ENCODE measurements around the gene GALK1. TPM values are rescaled to one million over a fixed set of nuclear protein-coding genes. Genes with fewer than 3 reads are reported as not detected.
A peak's percentile ranks its signal among the peaks of the same experiment; 100 is the strongest.

GALK1 gene
- total and polyA plus RNA-seq, 9 of the 15 experiments (the other 6 are each of a cell fraction or from before 2014, with no cell fraction given), result 0.45 to 51.6 (median 17.4) TPM

- no peak for TF ChIP-seq E2F6 (IDR thresholded peaks at IDR 0.05; ENCODE audit: borderline replicate concordance in 1 of 2, extremely low read depth in 1 of 2, insufficient read depth in 1 of 2, insufficient read length in 1 of 2, low read depth in 1 of 2, low read length in 1 of 2, poor library complexity in 1 of 2, severe bottlenecking in 1 of 2)
These were observed 12.6 kb downstream of the GALK1 start (continued) for GRCh38 chr17:75752405-75752709.

GRCh38 chr17:75751676-75752404 is 13.2 kb downstream of the GALK1 start:
- intact Hi-C loops (cut with micrococcal nuclease) (loop anchor here (5.0 to 10.0 kb wide), 2 partner anchors 235 to 253 kb away; partner anchors contain the start of genes CASKIN2, CDK3 and TSEN54), in situ Hi-C loops (cut with MboI) (no loop called here)
- no peaks in the 10 kb centered on the region for H3K27me3 ChIP-seq (ENCODE audit: control insufficient read depth in 2 of 2, insufficient read depth in 2 of 2, low read length in 2 of 2)
- DNase-seq (ENCODE audit: extremely low read depth in 1 of 4, low spot score in 3 of 4) (no peak), ATAC-seq (no peak), FAIRE-seq (no peak)
- ChIA-PET CTCF (ENCODE audit: low intra/inter-chr PET ratio) (interaction anchor here (1.0 to 1.2 kb wide), 2 partner anchors 77 to 119 kb away, joined by 3 to 5 read pairs; partner anchors contain the start of gene SMIM5), POLR2A (interaction anchor here (0.6 to 14.7 kb wide), 6 partner anchors 12 to 68 kb away, joined by 3 to 464 read pairs (median 4); a partner anchor contains a TSS)
- no TSS peak for BruUV-seq (replicated peaks)
- WGBS (ENCODE audit: insufficient coverage, low coverage, missing lambda C conversion rate), result 68% methylated on average over 16 of the region's 24 CpGs
- H3K4me2 ChIP-seq (ENCODE audit: insufficient read depth, low read length), result no peak overlapping the region
- H3K27ac ChIP-seq (ENCODE audit: extremely low read depth, low read depth, low read length), result no peak overlapping the region
- no peak overlapping the region for H2AFZ ChIP-seq (ENCODE audit: low read depth, low read length)
- H3K4me1 ChIP-seq (replicated peaks in 1 of 2; ENCODE audit: control insufficient read depth in 2 of 2, insufficient read depth in 2 of 2, low read length in 2 of 2), result peaks cover 13 to 66% of the 10 kb centered on the region in 2 experiments
- H3K9ac ChIP-seq (ENCODE audit: insufficient read depth in 1 of 2, low read depth in 2 of 2, low read length in 2 of 2), result no peak overlapping the region
- TF ChIP-seq ZBTB33 (CRISPR knock-in tag; IDR thresholded peaks at IDR 0.05) (peak; percentile 89), HOXB6 (CRISPR knock-in tag; IDR thresholded peaks at IDR 0.05; ENCODE audit: borderline replicate concordance) (no peak)
- H3K9me1 ChIP-seq (ENCODE audit: control insufficient read depth, insufficient read depth, low read length), result no peaks in the 10 kb centered on the region
- no peaks in the 10 kb centered on the region for H4K20me1 ChIP-seq (replicated peaks; ENCODE audit: control insufficient read depth, insufficient read depth, low read length)
- H3K79me2 ChIP-seq (ENCODE audit: control insufficient read depth, insufficient read depth, low read length), result no peaks in the 10 kb centered on the region
- H3K36me3 ChIP-seq (ENCODE audit: control insufficient read depth, insufficient read depth, low read length), result no peaks in the 10 kb centered on the region
- no peak overlapping the region for H3K4me3 ChIP-seq
- H3K9me3 ChIP-seq (replicated peaks; ENCODE audit: control insufficient read depth, insufficient read depth, low read depth, low read length), result no peaks in the 10 kb centered on the region

Data from K562 (cell line).